Neuronal stem cell (in vitro differentiated cells): ENCODE data around the gene SHISAL1.

Source experiments
- DNase-seq: peaks from one replicate; pipeline ENCODE4 v3.0.0-alpha.2; 2013; ENCODE audit warnings: low spot score
- H2AFZ ChIP-seq: one replicate; pipeline ENCODE4 v1.6.1; 2013; ENCODE audit warnings: mild to moderate bottlenecking, low read length, inconsistent platforms
- H2AK5ac ChIP-seq: 2 replicates; pipeline ENCODE4 v1.6.1; 2013; ENCODE audit warnings: low read depth, mild to moderate bottlenecking, inconsistent platforms, low read length, moderate library complexity, mixed read lengths
- H2BK120ac ChIP-seq: 2 replicates; pipeline ENCODE4 v1.6.1; 2013; ENCODE audit warnings: low read depth, mild to moderate bottlenecking, inconsistent platforms, low read length, moderate library complexity, mixed read lengths
- H2BK12ac ChIP-seq: one replicate; pipeline ENCODE4 v1.6.1; 2013; ENCODE audit warnings: low read length, inconsistent platforms
- H2BK15ac ChIP-seq: 2 replicates; pipeline ENCODE4 v1.6.1; 2013; ENCODE audit warnings: mild to moderate bottlenecking, low read length, inconsistent platforms, mixed read lengths
- H2BK5ac ChIP-seq: one replicate; pipeline ENCODE4 v1.6.1; 2013; ENCODE audit warnings: inconsistent platforms, mild to moderate bottlenecking, low read length, moderate library complexity
- H3K14ac ChIP-seq: one replicate; pipeline ENCODE4 v1.6.1; 2013; ENCODE audit warnings: low read length, inconsistent platforms
- H3K18ac ChIP-seq: 2 replicates; pipeline ENCODE4 v1.6.1; 2013; ENCODE audit warnings: low read length, inconsistent platforms
- H3K23ac ChIP-seq: 2 replicates; pipeline ENCODE4 v1.6.1; 2013; ENCODE audit warnings: low read depth, mild to moderate bottlenecking, mixed read lengths, low read length, inconsistent platforms; ENCODE audit not compliant: poor library complexity
- H3K27ac ChIP-seq: replicated peaks from 3 replicates; pipeline ENCODE4 v1.5.1; 2013; ENCODE audit warnings: low read length, inconsistent platforms
- H3K27me3 ChIP-seq, 3 experiments: 2 replicates each; pipeline ENCODE4 v1.6.1; 2013; ENCODE audit warnings: low read length in 3 of 3, mild to moderate bottlenecking in 2 of 3, inconsistent platforms in 1 of 3, low read depth in 1 of 3, mixed read lengths in 1 of 3, moderate library complexity in 1 of 3; ENCODE audit not compliant: control insufficient read depth in 3 of 3, insufficient read depth in 3 of 3
- H3K36me3 ChIP-seq, 2 donors: replicated peaks in 1 of 2; 2 replicates each; pipeline ENCODE4 v1.6.1; 2013; ENCODE audit warnings: low read length in 2 of 2; ENCODE audit not compliant: control insufficient read depth in 2 of 2, insufficient read depth in 2 of 2
- H3K4ac ChIP-seq: 2 replicates; pipeline ENCODE4 v1.6.1; 2013; ENCODE audit warnings: inconsistent platforms, mild to moderate bottlenecking, low read length, moderate library complexity
- H3K4me1 ChIP-seq, 2 donors: 1 replicate in 1 of 2; 2 replicates in 1 of 2; pipeline ENCODE4 v1.6.1; 2013; ENCODE audit warnings: low read length in 2 of 2, low read depth in 1 of 2; ENCODE audit not compliant: control insufficient read depth in 2 of 2, insufficient read depth in 1 of 2
- H3K4me2 ChIP-seq: one replicate; pipeline ENCODE4 v1.6.1; 2013; ENCODE audit warnings: mild to moderate bottlenecking, low read length, inconsistent platforms; ENCODE audit not compliant: insufficient read depth, poor library complexity, severe bottlenecking
- H3K4me3 ChIP-seq, 2 donors: 2 replicates each; pipeline ENCODE4 v1.5.1; 2013; ENCODE audit warnings: low read length in 2 of 2, mild to moderate bottlenecking in 2 of 2, inconsistent platforms in 1 of 2, moderate library complexity in 1 of 2
- H3K79me1 ChIP-seq: one replicate; pipeline ENCODE4 v1.6.1; 2013; ENCODE audit warnings: low read depth, mild to moderate bottlenecking, inconsistent platforms, low read length, moderate library complexity
- H3K9ac ChIP-seq: one replicate; pipeline ENCODE4 v1.6.1; 2013; ENCODE audit warnings: mild to moderate bottlenecking, low read depth, low read length, inconsistent platforms; ENCODE audit not compliant: poor library complexity
- H3K9me3 ChIP-seq, 2 donors: replicated peaks in 1 of 2; 2 replicates each; pipeline versions ENCODE3 to v1.6.1; 2013; ENCODE audit warnings: low read length in 2 of 2, mild to moderate bottlenecking in 2 of 2, inconsistent platforms in 1 of 2, low read depth in 1 of 2, mixed read lengths in 1 of 2, moderate library complexity in 1 of 2; ENCODE audit not compliant: control insufficient read depth in 2 of 2, insufficient read depth in 1 of 2
- H4K8ac ChIP-seq: one replicate; pipeline ENCODE4 v1.6.1; 2013; ENCODE audit warnings: low read depth, mild to moderate bottlenecking, inconsistent platforms, low read length, moderate library complexity
- H4K91ac ChIP-seq: one replicate; pipeline ENCODE4 v1.6.1; 2013; ENCODE audit warnings: low read length, low read depth, mild to moderate bottlenecking, inconsistent platforms; ENCODE audit not compliant: poor library complexity
- WGBS, 2 donors: extraction: QIAGEN DNeasy Blood & Tissue Kit; methylation state at CpG; one replicate each; pipeline ENCODE4 v1.1.7; 2013; ENCODE audit warnings: missing lambda C conversion rate in 2 of 2, mixed read lengths in 1 of 2; ENCODE audit not compliant: insufficient read length in 2 of 2, insufficient replicate concordance in 1 of 2; ENCODE audit errors: extremely low coverage in 2 of 2; 5-methylcytosine and 5-hydroxymethylcytosine counted together

The SHISAL1 gene

DNA sequence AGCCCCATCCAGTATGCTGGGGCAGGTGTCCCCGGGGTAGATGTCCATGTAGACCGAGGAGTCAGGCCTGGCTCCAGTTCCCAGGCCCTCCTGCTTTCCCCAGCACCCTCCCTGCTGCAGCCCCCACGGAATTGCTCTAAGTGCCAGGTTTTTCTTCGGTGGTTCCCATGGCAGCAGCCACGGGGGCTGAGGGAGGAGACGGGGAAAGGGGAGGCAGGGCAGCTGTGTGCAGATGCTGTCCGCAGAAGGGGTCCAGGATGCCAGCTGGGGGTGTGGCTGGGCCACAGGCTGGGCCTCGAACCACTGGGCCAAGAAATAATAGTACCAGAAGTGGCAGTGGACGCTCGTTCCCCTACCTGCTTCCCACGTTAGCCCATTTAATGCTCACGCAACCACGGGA is 25.0 kb downstream of the SHISAL1 start:
- Histone ChIP-seq H3K4ac (no peak overlapping the region), H3K4me2 (no peak overlapping the region), H3K36me3 (no peaks in the 10 kb centered on the region), H3K4me1 (peaks cover 24 to 52% of the 10 kb centered on the region in 2 donors), H3K23ac (no peak overlapping the region), H2BK5ac (peak overlapping the region; percentile 88), H3K27ac (peak overlapping the region; percentile 12), H3K14ac (no peak overlapping the region), H3K18ac (peak overlapping the region; percentile 49), H3K9ac (no peak overlapping the region), H4K8ac (no peak overlapping the region), H3K27me3 (no peaks in the 10 kb centered on the region), H2BK12ac (peak overlapping the region; percentile 63), H2AK5ac (peak overlapping the region; percentile 97), H2BK15ac (no peak overlapping the region), H3K79me1 (no peaks in the 10 kb centered on the region), H3K9me3 (no peaks in the 10 kb centered on the region), H2AFZ (no peak overlapping the region), H2BK120ac (peak overlapping the region; percentile 36), H4K91ac (no peak overlapping the region), H3K4me3 (no peak overlapping the region)
- DNase-seq = no peak
- WGBS, 2 donors = no CpG with 5 or more reads among the region's 13 CpGs

DNA sequence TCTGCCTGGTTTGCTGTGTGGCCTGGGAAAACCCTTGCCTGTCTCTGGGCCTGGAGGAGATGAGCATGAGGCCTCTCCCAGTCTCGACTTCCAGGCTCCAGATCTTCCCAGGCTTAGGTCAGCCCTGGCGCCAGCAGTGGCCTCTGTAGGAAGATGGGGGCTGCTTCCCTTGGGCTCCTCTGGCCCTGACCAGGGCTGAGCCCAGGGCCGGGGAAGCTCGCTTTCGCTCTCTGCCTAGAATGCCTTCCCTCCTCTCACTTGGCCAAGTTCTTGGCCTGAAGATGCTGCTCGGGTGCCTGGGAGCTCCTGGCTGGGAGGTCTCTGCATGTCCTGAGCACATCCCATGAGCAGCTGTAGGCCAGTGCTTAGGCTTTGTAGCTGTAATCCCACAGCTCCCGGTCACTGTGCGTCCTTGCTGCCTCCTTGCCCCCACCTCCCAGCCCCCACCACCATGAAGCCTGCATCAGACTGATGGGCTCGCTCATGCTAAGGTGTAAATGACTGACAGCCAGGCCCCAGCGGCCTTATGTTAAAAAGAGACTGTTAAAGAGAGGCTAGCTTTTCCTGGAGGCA is 25.5 kb downstream of the SHISAL1 start:
- Histone ChIP-seq H3K27ac (no peak overlapping the region), H2BK5ac (peak overlapping the region; percentile 88)
- DNase-seq = no peak

DNA sequence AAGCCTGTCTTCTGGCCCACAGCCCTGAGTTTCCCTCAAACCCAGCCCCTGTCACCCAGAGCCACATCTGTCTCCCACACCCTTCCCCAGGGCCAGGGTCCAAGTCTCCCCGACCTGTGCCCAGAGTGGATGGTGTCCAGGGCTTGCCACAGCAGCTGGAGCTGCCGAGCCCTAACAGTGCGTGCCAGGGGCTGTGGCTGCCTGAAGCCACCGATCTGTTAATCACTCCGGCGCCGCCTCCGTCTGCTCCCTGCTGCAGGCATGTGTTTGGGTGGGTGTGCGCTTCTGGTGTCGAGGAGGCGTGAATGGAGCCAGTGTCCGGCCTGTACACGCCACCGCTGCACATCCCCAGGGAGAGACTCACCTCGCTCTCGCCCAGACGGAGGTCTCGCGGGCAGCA is 26.1 kb downstream of the SHISAL1 start:
- H2BK12ac ChIP-seq = peak overlapping the region; percentile 98
- H4K8ac ChIP-seq = peak overlapping the region; percentile 92
- peak overlapping the region; percentile 97 for H2AK5ac ChIP-seq
- peak overlapping the region; percentile 88 for H2BK5ac ChIP-seq
- no peak overlapping the region for H3K4ac ChIP-seq
- H3K9me3 ChIP-seq = no peaks in the 10 kb centered on the region
- no peak overlapping the region for H3K4me2 ChIP-seq
- DNase-seq = no peak
- H3K9ac ChIP-seq = peak overlapping the region; percentile 81
- H3K36me3 ChIP-seq = no peaks in the 10 kb centered on the region
- no peak overlapping the region for H3K4me3 ChIP-seq
- H2AFZ ChIP-seq = no peak overlapping the region
- no peak overlapping the region for H3K23ac ChIP-seq
- peak overlapping the region; percentile 90 for H2BK15ac ChIP-seq
- H2BK120ac ChIP-seq = peak overlapping the region; percentile 81
- WGBS, 2 donors = no CpG with 5 or more reads among the region's 19 CpGs
- H3K27me3 ChIP-seq = no peaks in the 10 kb centered on the region
- no peak overlapping the region for H4K91ac ChIP-seq
- H3K27ac ChIP-seq = no peak overlapping the region
- H3K14ac ChIP-seq = peak overlapping the region; percentile 59
- H3K18ac ChIP-seq = peak overlapping the region; percentile 92
- H3K4me1 ChIP-seq = peaks cover 25 to 49% of the 10 kb centered on the region in 2 donors
- no peaks in the 10 kb centered on the region for H3K79me1 ChIP-seq

More for the DNA sequence above, 25.5 kb downstream of the SHISAL1 start:
- Histone ChIP-seq H3K4ac (no peak overlapping the region), H2BK12ac (peak overlapping the region; percentile 98), H3K4me2 (no peak overlapping the region), H3K9me3 (no peaks in the 10 kb centered on the region), H3K4me3 (no peak overlapping the region), H2AK5ac (peak overlapping the region; percentile 97), H4K91ac (no peak overlapping the region), H3K23ac (no peak overlapping the region), H2BK15ac (peak overlapping the region; percentile 90), H3K4me1 (peaks cover 26 to 51% of the 10 kb centered on the region in 2 donors), H3K18ac (peak overlapping the region; percentile 92), H3K27me3 (no peaks in the 10 kb centered on the region), H3K36me3 (no peaks in the 10 kb centered on the region), H3K79me1 (no peaks in the 10 kb centered on the region), H3K9ac (no peak overlapping the region), H4K8ac (no peak overlapping the region), H3K14ac (no peak overlapping the region), H2BK120ac (peak overlapping the region; percentile 81), H2AFZ (no peak overlapping the region)
- WGBS, 2 donors = no CpG with 5 or more reads among the region's 10 CpGs

DNA sequence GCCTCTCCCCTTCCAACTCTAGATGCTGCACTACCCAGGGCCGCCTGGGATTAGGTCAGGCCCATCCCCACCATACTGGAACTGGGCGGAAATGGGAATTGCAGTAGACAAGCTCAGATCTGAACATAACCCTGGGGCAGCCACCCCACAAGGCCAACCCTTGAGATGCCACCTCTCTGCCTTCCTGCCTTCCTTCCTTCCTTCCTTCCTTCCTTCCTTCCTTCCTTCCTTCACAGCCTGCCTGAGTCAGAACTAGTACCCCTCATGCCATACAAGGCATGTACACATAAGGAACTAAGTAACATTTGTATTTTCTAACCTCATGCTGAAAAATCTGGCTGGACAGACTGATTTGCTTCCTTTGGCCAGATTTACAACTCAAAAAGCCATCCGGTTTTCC is 28.0 kb downstream of the SHISAL1 start:
- peak overlapping the region; percentile 70 for H3K18ac ChIP-seq
- no peak overlapping the region for H3K27ac ChIP-seq
- no peak overlapping the region for H3K4ac ChIP-seq
- H3K23ac ChIP-seq = peak overlapping the region; percentile 45
- no peak overlapping the region for H4K8ac ChIP-seq
- H2BK15ac ChIP-seq = no peak overlapping the region
- no peaks in the 10 kb centered on the region for H3K27me3 ChIP-seq
- H3K9me3 ChIP-seq = no peaks in the 10 kb centered on the region
- H3K79me1 ChIP-seq = no peaks in the 10 kb centered on the region
- H3K4me2 ChIP-seq = no peak overlapping the region
- H3K9ac ChIP-seq = no peak overlapping the region
- peaks cover 18 to 43% of the 10 kb centered on the region in 2 donors for H3K4me1 ChIP-seq
- WGBS, 2 donors = no CpG with 5 or more reads among the region's 3 CpGs
- H2AFZ ChIP-seq = no peak overlapping the region
- peak overlapping the region; percentile 26 for H3K14ac ChIP-seq
- H3K4me3 ChIP-seq = no peak overlapping the region
- no peaks in the 10 kb centered on the region for H3K36me3 ChIP-seq
- H2BK12ac ChIP-seq = no peak overlapping the region
- H4K91ac ChIP-seq = no peak overlapping the region
- no peak overlapping the region for H2BK5ac ChIP-seq
- H2BK120ac ChIP-seq = no peak overlapping the region
- no peak for DNase-seq
- peak overlapping the region; percentile 97 for H2AK5ac ChIP-seq
